Neuronal stem cell (in vitro differentiated cells): ENCODE measurements around the gene ADAMTS15.

Experiments used
- DNase-seq: peaks from one replicate; pipeline ENCODE4 v3.0.0-alpha.2; 2013; ENCODE audit warnings: low spot score
- H2AFZ ChIP-seq: one replicate; pipeline ENCODE4 v1.6.1; 2013; ENCODE audit warnings: mild to moderate bottlenecking, low read length, inconsistent platforms
- H2AK5ac ChIP-seq: 2 replicates; pipeline ENCODE4 v1.6.1; 2013; ENCODE audit warnings: low read depth, mild to moderate bottlenecking, inconsistent platforms, low read length, moderate library complexity, mixed read lengths
- H2BK120ac ChIP-seq: 2 replicates; pipeline ENCODE4 v1.6.1; 2013; ENCODE audit warnings: low read depth, mild to moderate bottlenecking, inconsistent platforms, low read length, moderate library complexity, mixed read lengths
- H2BK12ac ChIP-seq: one replicate; pipeline ENCODE4 v1.6.1; 2013; ENCODE audit warnings: low read length, inconsistent platforms
- H2BK15ac ChIP-seq: 2 replicates; pipeline ENCODE4 v1.6.1; 2013; ENCODE audit warnings: mild to moderate bottlenecking, low read length, inconsistent platforms, mixed read lengths
- H2BK5ac ChIP-seq: one replicate; pipeline ENCODE4 v1.6.1; 2013; ENCODE audit warnings: inconsistent platforms, mild to moderate bottlenecking, low read length, moderate library complexity
- H3K14ac ChIP-seq: one replicate; pipeline ENCODE4 v1.6.1; 2013; ENCODE audit warnings: low read length, inconsistent platforms
- H3K18ac ChIP-seq: 2 replicates; pipeline ENCODE4 v1.6.1; 2013; ENCODE audit warnings: low read length, inconsistent platforms
- H3K23ac ChIP-seq: 2 replicates; pipeline ENCODE4 v1.6.1; 2013; ENCODE audit warnings: low read depth, mild to moderate bottlenecking, mixed read lengths, low read length, inconsistent platforms; ENCODE audit not compliant: poor library complexity
- H3K27ac ChIP-seq: replicated peaks from 3 replicates; pipeline ENCODE4 v1.5.1; 2013; ENCODE audit warnings: low read length, inconsistent platforms
- H3K27me3 ChIP-seq, 3 experiments: 2 replicates each; pipeline ENCODE4 v1.6.1; 2013; ENCODE audit warnings: low read length in 3 of 3, mild to moderate bottlenecking in 2 of 3, inconsistent platforms in 1 of 3, low read depth in 1 of 3, mixed read lengths in 1 of 3, moderate library complexity in 1 of 3; ENCODE audit not compliant: control insufficient read depth in 3 of 3, insufficient read depth in 3 of 3
- H3K36me3 ChIP-seq, 2 donors: replicated peaks in 1 of 2; 2 replicates each; pipeline ENCODE4 v1.6.1; 2013; ENCODE audit warnings: low read length in 2 of 2; ENCODE audit not compliant: control insufficient read depth in 2 of 2, insufficient read depth in 2 of 2
- H3K4ac ChIP-seq: 2 replicates; pipeline ENCODE4 v1.6.1; 2013; ENCODE audit warnings: inconsistent platforms, mild to moderate bottlenecking, low read length, moderate library complexity
- H3K4me1 ChIP-seq, 2 donors: 1 replicate in 1 of 2; 2 replicates in 1 of 2; pipeline ENCODE4 v1.6.1; 2013; ENCODE audit warnings: low read length in 2 of 2, low read depth in 1 of 2; ENCODE audit not compliant: control insufficient read depth in 2 of 2, insufficient read depth in 1 of 2
- H3K4me2 ChIP-seq: one replicate; pipeline ENCODE4 v1.6.1; 2013; ENCODE audit warnings: mild to moderate bottlenecking, low read length, inconsistent platforms; ENCODE audit not compliant: insufficient read depth, poor library complexity, severe bottlenecking
- H3K4me3 ChIP-seq, 2 donors: 2 replicates each; pipeline ENCODE4 v1.5.1; 2013; ENCODE audit warnings: low read length in 2 of 2, mild to moderate bottlenecking in 2 of 2, inconsistent platforms in 1 of 2, moderate library complexity in 1 of 2
- H3K79me1 ChIP-seq: one replicate; pipeline ENCODE4 v1.6.1; 2013; ENCODE audit warnings: low read depth, mild to moderate bottlenecking, inconsistent platforms, low read length, moderate library complexity
- H3K9ac ChIP-seq: one replicate; pipeline ENCODE4 v1.6.1; 2013; ENCODE audit warnings: mild to moderate bottlenecking, low read depth, low read length, inconsistent platforms; ENCODE audit not compliant: poor library complexity
- H3K9me3 ChIP-seq, 2 donors: replicated peaks in 1 of 2; 2 replicates each; pipeline versions ENCODE3 to v1.6.1; 2013; ENCODE audit warnings: low read length in 2 of 2, mild to moderate bottlenecking in 2 of 2, inconsistent platforms in 1 of 2, low read depth in 1 of 2, mixed read lengths in 1 of 2, moderate library complexity in 1 of 2; ENCODE audit not compliant: control insufficient read depth in 2 of 2, insufficient read depth in 1 of 2
- H4K8ac ChIP-seq: one replicate; pipeline ENCODE4 v1.6.1; 2013; ENCODE audit warnings: low read depth, mild to moderate bottlenecking, inconsistent platforms, low read length, moderate library complexity
- H4K91ac ChIP-seq: one replicate; pipeline ENCODE4 v1.6.1; 2013; ENCODE audit warnings: low read length, low read depth, mild to moderate bottlenecking, inconsistent platforms; ENCODE audit not compliant: poor library complexity
- WGBS, 2 donors: extraction: QIAGEN DNeasy Blood & Tissue Kit; methylation state at CpG; one replicate each; pipeline ENCODE4 v1.1.7; 2013; ENCODE audit warnings: missing lambda C conversion rate in 2 of 2, mixed read lengths in 1 of 2; ENCODE audit not compliant: insufficient read length in 2 of 2, insufficient replicate concordance in 1 of 2; ENCODE audit errors: extremely low coverage in 2 of 2; 5-methylcytosine and 5-hydroxymethylcytosine counted together

ADAMTS15 gene

GRCh38 chr11:130455483-130456127, 7.2 kb downstream of the ADAMTS15 start:
- Histone ChIP-seq H2BK120ac (no peak overlapping the region), H3K27ac (no peak overlapping the region), H3K18ac (no peak overlapping the region), H2AK5ac (peak overlapping the region; percentile 23), H3K4me1 (peaks cover 0 to 4% of the 10 kb centered on the region in 2 donors), H3K14ac (no peak overlapping the region), H2BK5ac (no peak overlapping the region), H3K4me2 (no peak overlapping the region), H3K4ac (no peak overlapping the region), H2AFZ (no peak overlapping the region), H3K4me3 (no peak overlapping the region), H2BK15ac (no peak overlapping the region), H3K79me1 (no peaks in the 10 kb centered on the region), H4K91ac (no peak overlapping the region), H4K8ac (no peak overlapping the region), H3K23ac (no peak overlapping the region), H2BK12ac (no peak overlapping the region), H3K9me3 (no peaks in the 10 kb centered on the region), H3K36me3 (no peaks in the 10 kb centered on the region), H3K9ac (no peak overlapping the region), H3K27me3 (peaks cover 0 to 14% (median 4%) of the 10 kb centered on the region in 3 experiments)
- no CpG with 5 or more reads among the region's 15 CpGs for WGBS, 2 donors
- DNase-seq: no peak

GRCh38 chr11:130456286-130456685, 7.8 kb downstream of the ADAMTS15 start:
- no peak overlapping the region for H2BK15ac ChIP-seq
- no peak overlapping the region for H2BK120ac ChIP-seq
- no peak overlapping the region for H4K8ac ChIP-seq
- H3K4me2 ChIP-seq: no peak overlapping the region
- peaks cover 0 to 2% of the 10 kb centered on the region in 2 donors for H3K4me1 ChIP-seq
- WGBS, 2 donors: no CpG with 5 or more reads among the region's 3 CpGs
- no peak overlapping the region for H3K9ac ChIP-seq
- H3K79me1 ChIP-seq: no peaks in the 10 kb centered on the region
- no peak overlapping the region for H3K4me3 ChIP-seq
- no peak overlapping the region for H3K14ac ChIP-seq
- H3K18ac ChIP-seq: no peak overlapping the region
- no peak overlapping the region for H2AK5ac ChIP-seq
- H2AFZ ChIP-seq: no peak overlapping the region
- H3K27ac ChIP-seq: no peak overlapping the region
- no peak overlapping the region for H3K4ac ChIP-seq
- DNase-seq: no peak
- no peak overlapping the region for H2BK5ac ChIP-seq
- no peaks in the 10 kb centered on the region for H3K36me3 ChIP-seq
- H3K9me3 ChIP-seq: no peaks in the 10 kb centered on the region
- H4K91ac ChIP-seq: no peak overlapping the region
- H3K27me3 ChIP-seq: peaks cover 0 to 7% (median 2%) of the 10 kb centered on the region in 3 experiments
- H3K23ac ChIP-seq: no peak overlapping the region
- no peak overlapping the region for H2BK12ac ChIP-seq

DNA sequence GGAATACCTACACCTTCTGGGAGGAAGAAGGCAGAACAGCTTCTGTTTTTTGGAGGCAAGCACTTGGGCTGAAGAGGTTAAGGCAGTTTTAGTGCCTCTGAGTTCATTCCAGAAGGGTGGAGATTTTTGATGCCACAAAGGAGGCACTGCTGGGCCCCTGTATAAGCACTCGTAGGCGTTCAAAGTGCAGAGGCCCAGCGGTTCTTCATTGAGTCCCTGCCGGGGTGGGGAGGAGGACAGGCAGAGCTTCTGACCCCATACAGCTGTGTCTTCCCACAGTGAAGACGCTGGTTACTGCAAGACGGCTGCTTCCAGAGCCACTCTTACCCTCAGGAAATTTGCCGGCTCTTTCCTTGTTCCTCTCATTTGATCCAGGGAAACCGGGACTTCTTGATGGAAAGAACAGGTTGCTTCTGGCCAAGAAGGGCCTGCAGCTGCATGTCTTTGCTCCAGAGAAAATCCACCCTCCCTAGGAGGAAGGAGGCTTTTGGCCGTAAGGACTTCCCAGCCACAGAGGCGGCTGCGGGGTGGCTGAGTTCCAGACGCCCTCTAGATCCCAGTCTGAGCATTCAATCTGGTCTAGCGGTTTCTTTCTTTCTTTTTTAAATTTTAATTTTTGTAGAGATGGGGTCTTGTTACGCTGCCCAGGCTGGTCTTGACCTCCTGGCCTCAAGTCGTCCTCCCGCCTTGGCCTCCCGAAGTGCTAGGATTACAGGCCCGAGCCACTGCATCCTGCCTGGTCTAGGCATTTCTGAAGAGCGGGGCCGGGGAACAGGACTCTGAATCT, 9.4 kb downstream of the ADAMTS15 start:
- DNase-seq: no peak
- Histone ChIP-seq H2BK5ac (no peak overlapping the region), H3K36me3 (no peaks in the 10 kb centered on the region), H2BK12ac (no peak overlapping the region), H3K9me3 (no peaks in the 10 kb centered on the region), H4K8ac (no peak overlapping the region), H3K4ac (no peak overlapping the region), H2BK15ac (no peak overlapping the region), H3K4me3 (no peak overlapping the region), H3K14ac (no peak overlapping the region), H3K4me1 (no peaks in the 10 kb centered on the region), H2AFZ (no peak overlapping the region), H2AK5ac (no peak overlapping the region), H3K9ac (no peak overlapping the region), H3K27ac (no peak overlapping the region), H3K27me3 (peaks cover 0 to 2% (median 0%) of the 10 kb centered on the region in 3 experiments), H2BK120ac (no peak overlapping the region), H3K79me1 (no peaks in the 10 kb centered on the region), H4K91ac (no peak overlapping the region), H3K23ac (no peak overlapping the region), H3K4me2 (no peak overlapping the region), H3K18ac (peak overlapping the region; percentile 11)
- WGBS, 2 donors: no CpG with 5 or more reads among the region's 20 CpGs

DNA sequence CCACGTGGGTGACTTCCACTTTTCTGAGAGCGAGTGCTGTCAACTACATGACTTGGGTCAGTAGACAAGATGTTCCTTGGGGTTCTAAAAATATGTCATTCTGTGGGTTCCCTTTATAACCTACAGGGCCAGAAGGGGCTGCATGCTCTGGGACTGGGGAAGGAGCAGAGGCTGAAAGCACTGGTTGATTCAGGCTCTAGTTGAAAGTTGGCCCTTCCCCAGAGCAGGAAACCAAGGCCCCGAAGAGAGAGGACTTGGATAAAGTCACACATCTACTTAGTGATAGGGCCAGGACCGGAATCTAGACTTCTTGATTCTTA, 9.9 kb downstream of the ADAMTS15 start:
- no peaks in the 10 kb centered on the region for H3K9me3 ChIP-seq
- no peak overlapping the region for H2BK5ac ChIP-seq
- H3K9ac ChIP-seq: no peak overlapping the region
- DNase-seq: no peak
- no peaks in the 10 kb centered on the region for H3K36me3 ChIP-seq
- H3K14ac ChIP-seq: no peak overlapping the region
- H3K27me3 ChIP-seq: peaks cover 0 to 2% (median 0%) of the 10 kb centered on the region in 3 experiments
- H3K23ac ChIP-seq: no peak overlapping the region
- no peak overlapping the region for H2BK12ac ChIP-seq
- no peaks in the 10 kb centered on the region for H3K79me1 ChIP-seq
- no peak overlapping the region for H3K27ac ChIP-seq
- H3K4me2 ChIP-seq: no peak overlapping the region
- no peak overlapping the region for H2BK15ac ChIP-seq
- H4K8ac ChIP-seq: no peak overlapping the region
- WGBS, 2 donors: no CpG with 5 or more reads among the region's 4 CpGs
- no peak overlapping the region for H3K4ac ChIP-seq
- no peak overlapping the region for H3K4me3 ChIP-seq
- no peaks in the 10 kb centered on the region for H3K4me1 ChIP-seq
- no peak overlapping the region for H3K18ac ChIP-seq
- H2AK5ac ChIP-seq: no peak overlapping the region
- H4K91ac ChIP-seq: no peak overlapping the region
- no peak overlapping the region for H2BK120ac ChIP-seq
- no peak overlapping the region for H2AFZ ChIP-seq
